Testis (tissue), 2 donors: ENCODE results near the gene RIOK1.

Experiments
- POLR2A ChIP-seq: fragments of 450-650 bp; IDR thresholded peaks from one replicate; pipeline ENCODE4 v1.6.1; 2017; ENCODE audit warnings: antibody characterized with exemption, mild to moderate bottlenecking, moderate library complexity
- TF ChIP-seq, protein P1 (sequence below), 3 experiments: fragments of 450-650 bp in 2 of 3; fragments of 200-600 bp in 1 of 3; sonication (generic) in 1 of 3; IDR thresholded peaks; one replicate each; pipeline ENCODE4 v1.5.1; 2016 to 2019; ENCODE audit warnings: antibody characterized with exemption in 3 of 3, mild to moderate bottlenecking in 2 of 3, moderate library complexity in 1 of 3

GRCh38 chr6:7377961-7378360 lies 11.6 kb upstream of the RIOK1 start:
- TF ChIP-seq POLR2A, result no peak
- TF ChIP-seq, protein P1, sequence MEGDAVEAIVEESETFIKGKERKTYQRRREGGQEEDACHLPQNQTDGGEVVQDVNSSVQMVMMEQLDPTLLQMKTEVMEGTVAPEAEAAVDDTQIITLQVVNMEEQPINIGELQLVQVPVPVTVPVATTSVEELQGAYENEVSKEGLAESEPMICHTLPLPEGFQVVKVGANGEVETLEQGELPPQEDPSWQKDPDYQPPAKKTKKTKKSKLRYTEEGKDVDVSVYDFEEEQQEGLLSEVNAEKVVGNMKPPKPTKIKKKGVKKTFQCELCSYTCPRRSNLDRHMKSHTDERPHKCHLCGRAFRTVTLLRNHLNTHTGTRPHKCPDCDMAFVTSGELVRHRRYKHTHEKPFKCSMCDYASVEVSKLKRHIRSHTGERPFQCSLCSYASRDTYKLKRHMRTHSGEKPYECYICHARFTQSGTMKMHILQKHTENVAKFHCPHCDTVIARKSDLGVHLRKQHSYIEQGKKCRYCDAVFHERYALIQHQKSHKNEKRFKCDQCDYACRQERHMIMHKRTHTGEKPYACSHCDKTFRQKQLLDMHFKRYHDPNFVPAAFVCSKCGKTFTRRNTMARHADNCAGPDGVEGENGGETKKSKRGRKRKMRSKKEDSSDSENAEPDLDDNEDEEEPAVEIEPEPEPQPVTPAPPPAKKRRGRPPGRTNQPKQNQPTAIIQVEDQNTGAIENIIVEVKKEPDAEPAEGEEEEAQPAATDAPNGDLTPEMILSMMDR (IDR thresholded peaks at IDR 0.05), result no peak
